ENCODE results near the gene EHMT1. TPM values are rescaled to one million over a fixed set of nuclear protein-coding genes. Genes with fewer than 3 reads are reported as not detected.

EHMT1 gene
- total and polyA plus RNA-seq, 10 of the 15 experiments (the other 5 are each of a cell fraction or from before 2014, with no cell fraction given): 2.9 to 100 (median 48.1) TPM

- TF ChIP-seq IKZF2 (IDR thresholded peaks at IDR 0.05) (peak; percentile 89 to 91), ZNF384 (IDR thresholded peaks at IDR 0.05; ENCODE audit: borderline replicate concordance, low read depth, low read length) (0 out of 2 replicates have a peak, but pooled peaks have one; percentile 28), POLR2A (IDR thresholded peaks at IDR 0.05; ENCODE audit: low read depth, low read length) (peak; percentile 49; the same call in 1 of the 2 replicates), BHLHE40 (IDR thresholded peaks at IDR 0.05; ENCODE audit: borderline replicate concordance in 1 of 2, low read depth in 2 of 2, low read length in 1 of 2) (peak; percentile 70 to 99), MTA2 (IDR thresholded peaks at IDR 0.05; ENCODE audit: low read depth) (peak; percentile 89), FOXK2 (IDR thresholded peaks at IDR 0.05) (0 out of 2 replicates have a peak, but pooled peaks have one; percentile 47), ATF7 (IDR thresholded peaks at IDR 0.05; ENCODE audit: low read depth) (peak; percentile 89), TCF12 (IDR thresholded peaks at IDR 0.05; ENCODE audit: low read depth, low read length) (peak; percentile 82), RUNX3 (IDR thresholded peaks at IDR 0.05; ENCODE audit: low read length) (peak; percentile 85), GATAD2B (conservative IDR thresholded peaks at IDR 0.05; ENCODE audit: low read depth) (peak; percentile 68), EP300 (IDR thresholded peaks at IDR 0.05; ENCODE audit: borderline replicate concordance in 1 of 2, control insufficient read depth in 1 of 2, low read depth in 2 of 2, low read length in 2 of 2) (peak; percentile 90; a peak in 3 of 4 replicates), MYB (IDR thresholded peaks at IDR 0.05; ENCODE audit: borderline replicate concordance, low read depth, low read length) (0 out of 2 replicates have a peak, but pooled peaks have one; percentile 52), ZNF217 (IDR thresholded peaks at IDR 0.05) (peak; percentile 34; the same call in 1 of the 2 replicates), SPI1 (IDR thresholded peaks at IDR 0.05; ENCODE audit: borderline replicate concordance, insufficient read depth, low read depth, low read length) (peak; percentile 76; the same call in 1 of the 2 replicates), NR2F1 (conservative IDR thresholded peaks at IDR 0.05) (peak; percentile 47), HDGF (IDR thresholded peaks at IDR 0.05) (peak; percentile 79; the same call in 1 of the 2 replicates), IRF4 (IDR thresholded peaks at IDR 0.05; ENCODE audit: low read depth, low read length) (peak; percentile 52; the same call in 1 of the 2 replicates), POU2F2 (IDR thresholded peaks at IDR 0.05; ENCODE audit: borderline replicate concordance, low read depth, low read length) (peak; percentile 97), CHD2 (IDR thresholded peaks at IDR 0.05; ENCODE audit: borderline replicate concordance, low read depth, low read length) (peak; percentile 68), IKZF1 (conservative IDR thresholded peaks at IDR 0.05) (peak; percentile 87), MEF2B (IDR thresholded peaks at IDR 0.05; ENCODE audit: partially characterized antibody, poor library complexity, severe bottlenecking) (peak; percentile 79), POLR2AphosphoS5 (IDR thresholded peaks at IDR 0.05; ENCODE audit: low read length) (peak; percentile 70), ETV6 (conservative IDR thresholded peaks at IDR 0.05 in 1 of 2, IDR thresholded peaks at IDR 0.05 in 1 of 2; ENCODE audit: borderline replicate concordance in 1 of 2, low read depth in 1 of 2) (peak in 1 of 2 experiments; percentile 57; a peak in 2 of 4 replicates), SMAD1 (IDR thresholded peaks at IDR 0.05; ENCODE audit: low read depth, partially characterized antibody) (peak; percentile 70), RAD51 (IDR thresholded peaks at IDR 0.05) (peak; percentile 98), RAD21 (IDR thresholded peaks at IDR 0.05; ENCODE audit: insufficient read depth, low read depth, low read length) (peak; percentile 20; the same call in 1 of the 2 replicates), SKIL (IDR thresholded peaks at IDR 0.05; ENCODE audit: low read depth, poor library complexity, severe bottlenecking) (peak; percentile 89), CBFB (IDR thresholded peaks at IDR 0.05; ENCODE audit: low read depth) (0 out of 2 replicates have a peak, but pooled peaks have one; percentile 36)
These were observed 119.4 kb downstream of the EHMT1 start (continued) for GRCh38 chr9:137738182-137738696.

Data from GM12878 (cell line).